Stromal cell of bone marrow (primary cell): ENCODE data around the gene DLG4.
"Not testable (repeated sequence)": the region's sequence is repeated elsewhere in the genome, so short reads cannot be mapped to it uniquely, and the experiment has no call there.

ENCODE experiments used
- DNase-seq: peaks from one replicate; pipeline ENCODE4 v3.0.0-alpha.2; 2012; ENCODE audit warnings: low read depth

The DLG4 gene

DNA sequence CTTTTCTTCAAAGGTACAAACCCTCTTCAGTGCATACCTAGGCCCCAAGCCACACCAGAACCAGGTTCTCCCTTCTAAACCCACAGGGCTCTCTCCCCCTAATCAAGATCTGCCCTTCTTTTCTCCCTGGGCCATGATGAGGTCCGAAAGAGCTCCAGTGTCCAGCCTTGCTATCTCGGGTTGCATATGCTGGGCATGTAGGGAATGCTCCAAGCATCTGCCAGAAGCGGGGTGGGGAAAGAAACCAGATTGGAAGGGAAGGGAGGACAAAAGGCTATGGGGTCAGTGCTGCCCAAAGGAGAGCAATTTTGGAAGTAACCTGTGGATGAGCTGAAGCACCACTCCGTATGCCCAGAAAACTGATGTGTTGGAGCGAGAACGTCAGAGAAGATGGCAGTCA is 29.6 kb upstream of the DLG4 start:
- no peak for DNase-seq

DNA sequence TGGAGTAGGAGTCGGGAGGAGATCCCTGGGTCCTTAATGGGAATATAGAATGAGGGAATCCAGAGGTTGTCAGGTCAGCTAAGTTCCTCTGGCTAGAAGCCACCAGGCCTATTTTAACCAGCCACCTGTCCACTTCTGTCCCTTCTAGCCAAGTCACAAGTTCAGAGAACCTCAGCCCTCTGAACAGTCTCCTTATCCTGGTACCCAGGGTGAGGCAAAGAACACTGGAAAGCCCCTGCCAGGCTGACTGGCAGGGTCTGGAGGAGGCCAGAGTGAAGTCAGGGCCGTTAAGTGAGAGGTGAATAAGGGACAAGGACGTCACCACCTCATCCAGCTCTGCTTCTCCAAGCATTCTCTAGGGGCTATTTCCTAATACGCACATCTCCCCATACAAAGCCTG is 29.2 kb upstream of the DLG4 start:
- DNase-seq: no peak

DNA sequence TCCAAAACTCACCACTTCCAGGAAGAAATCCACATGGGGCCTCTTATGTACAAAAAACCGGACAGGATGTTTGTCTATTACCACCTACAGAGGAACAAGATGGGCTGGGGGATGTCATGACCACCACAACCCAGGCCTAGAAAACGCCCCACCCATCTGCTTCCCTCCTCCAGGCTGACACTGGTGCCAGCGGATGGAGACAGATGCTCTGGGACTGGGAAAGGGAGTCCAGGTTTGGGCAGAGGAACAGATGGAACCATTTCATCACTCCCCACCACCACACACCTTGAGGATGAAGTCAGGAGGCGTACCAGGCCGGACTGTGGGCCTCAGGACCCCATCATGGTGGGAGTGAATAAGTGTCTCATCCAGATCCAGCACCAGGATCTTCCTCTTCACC is 27.1 kb upstream of the DLG4 start:
- no peak for DNase-seq

DNA sequence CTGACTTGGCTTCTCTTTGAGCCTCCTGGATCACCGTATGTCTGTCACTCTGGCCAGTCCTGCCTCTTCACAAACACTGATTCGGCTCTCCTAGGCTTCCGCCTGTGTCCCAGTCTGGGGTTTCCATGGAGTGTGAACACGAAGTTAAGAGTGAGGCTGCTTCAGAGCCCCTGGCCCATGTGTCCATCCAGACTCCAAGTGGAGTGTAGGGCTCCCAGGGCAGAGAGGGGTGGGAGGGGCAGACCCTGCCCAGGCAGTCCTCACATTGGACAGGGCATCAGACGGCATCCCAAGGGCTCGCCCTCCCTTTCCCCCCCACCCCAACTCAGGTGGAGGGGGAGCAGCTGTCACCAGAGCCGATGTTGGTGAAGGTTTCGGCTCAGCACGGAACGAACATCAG is 24.2 kb upstream of the DLG4 start:
- not testable (repeated sequence) for DNase-seq

DNA sequence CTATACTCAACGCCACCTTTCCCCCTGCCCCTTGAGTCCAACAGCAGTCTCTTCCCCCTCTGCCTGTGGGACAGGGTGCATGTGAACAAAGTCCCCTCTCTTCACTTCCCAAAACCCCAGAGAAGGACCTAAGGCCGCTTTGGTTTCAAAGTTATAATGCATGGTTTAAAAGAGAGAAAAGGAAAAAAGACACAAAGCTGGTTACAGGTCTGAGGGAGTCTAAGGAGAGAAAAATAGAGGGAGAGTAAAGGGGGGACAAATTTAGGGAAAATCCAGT is 23.8 kb upstream of the DLG4 start:
- DNase-seq: no peak

DNA sequence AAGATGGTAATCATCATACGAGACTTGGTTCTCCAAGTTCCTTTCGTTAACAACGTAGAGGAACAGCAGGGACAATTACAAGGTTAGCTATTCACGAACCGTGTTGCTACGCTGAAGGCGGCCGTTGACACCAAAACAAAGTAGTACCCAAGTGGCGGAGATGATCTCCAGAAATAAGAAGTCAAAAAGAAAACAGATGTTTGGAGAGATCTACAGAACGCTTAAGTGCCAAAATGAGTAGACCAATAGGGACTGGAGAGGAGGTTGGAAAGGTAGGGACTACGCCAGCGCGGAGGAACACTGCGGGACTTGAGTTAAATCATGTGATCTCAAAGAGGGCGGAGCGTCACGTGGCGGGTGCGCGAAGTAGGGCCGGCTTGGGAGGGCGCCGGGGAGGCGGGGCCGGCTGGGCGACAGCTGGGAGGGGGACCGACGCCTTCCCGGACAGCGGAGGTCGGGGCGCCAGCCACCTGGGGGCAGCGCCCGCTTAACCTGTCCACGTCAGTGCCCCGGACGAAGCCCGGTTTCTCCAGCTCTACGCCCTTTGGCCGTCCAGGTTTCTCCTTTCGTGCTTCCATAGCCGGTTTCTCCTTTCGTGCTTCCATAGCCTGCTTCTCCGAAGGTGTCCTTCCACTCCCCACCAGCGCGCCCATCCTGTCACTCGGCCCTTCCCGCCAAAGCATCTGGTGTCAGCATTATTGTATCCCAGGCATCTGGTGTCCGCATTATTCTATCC is 23.2 kb upstream of the DLG4 start:
- DNase-seq: peak; percentile 90

DNA sequence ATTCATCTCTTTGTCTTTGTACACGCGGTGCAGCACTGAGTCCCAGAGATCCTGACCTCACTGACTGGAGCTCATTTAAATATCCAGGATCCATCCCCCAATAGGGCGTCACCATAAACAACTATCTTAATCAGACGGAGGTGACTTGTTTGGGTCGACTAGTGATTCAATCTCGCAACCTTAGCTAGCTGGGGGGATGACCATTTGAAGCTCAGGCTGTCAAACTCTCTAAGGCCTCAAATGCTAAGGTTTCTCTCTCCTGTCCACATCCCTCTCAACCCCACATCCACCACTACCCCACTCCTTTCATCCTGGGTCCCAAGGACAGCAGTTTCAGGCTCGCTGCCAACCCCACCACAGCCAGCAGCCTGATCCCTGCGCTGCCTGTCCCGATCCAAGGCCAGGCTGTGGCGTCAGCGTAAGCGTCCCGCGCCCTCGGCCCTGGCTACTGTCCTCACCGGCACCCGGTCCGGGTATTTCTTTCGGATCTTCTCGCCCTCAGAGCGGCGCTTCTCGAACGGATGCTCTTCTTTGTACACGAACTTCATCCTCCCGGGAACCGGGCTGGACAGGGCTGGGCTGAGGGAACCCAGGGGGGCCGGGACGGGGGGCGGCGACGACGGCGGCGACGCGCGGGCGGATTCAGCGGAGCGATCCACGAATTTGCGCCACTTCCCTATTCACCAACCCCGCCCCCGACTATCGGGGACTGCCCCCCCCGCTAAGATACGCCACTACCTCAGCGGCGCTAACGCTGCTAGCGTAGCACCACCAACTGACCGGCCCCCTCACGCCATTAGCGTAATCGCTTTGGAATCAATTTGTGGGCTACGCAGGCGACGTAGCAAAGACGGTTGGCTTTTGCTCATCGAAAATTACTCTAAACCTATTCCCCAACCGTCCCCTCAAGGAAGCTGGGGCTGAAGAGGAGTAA is 22.4 kb upstream of the DLG4 start, which contains the start of gene GABARAP:
GABARAP (minus strand) TSS at position 667 of the 934 bp plus-strand sequence; CDS start at position 548, 119 bp downstream.
- DNase-seq: peak; percentile 83

DNA sequence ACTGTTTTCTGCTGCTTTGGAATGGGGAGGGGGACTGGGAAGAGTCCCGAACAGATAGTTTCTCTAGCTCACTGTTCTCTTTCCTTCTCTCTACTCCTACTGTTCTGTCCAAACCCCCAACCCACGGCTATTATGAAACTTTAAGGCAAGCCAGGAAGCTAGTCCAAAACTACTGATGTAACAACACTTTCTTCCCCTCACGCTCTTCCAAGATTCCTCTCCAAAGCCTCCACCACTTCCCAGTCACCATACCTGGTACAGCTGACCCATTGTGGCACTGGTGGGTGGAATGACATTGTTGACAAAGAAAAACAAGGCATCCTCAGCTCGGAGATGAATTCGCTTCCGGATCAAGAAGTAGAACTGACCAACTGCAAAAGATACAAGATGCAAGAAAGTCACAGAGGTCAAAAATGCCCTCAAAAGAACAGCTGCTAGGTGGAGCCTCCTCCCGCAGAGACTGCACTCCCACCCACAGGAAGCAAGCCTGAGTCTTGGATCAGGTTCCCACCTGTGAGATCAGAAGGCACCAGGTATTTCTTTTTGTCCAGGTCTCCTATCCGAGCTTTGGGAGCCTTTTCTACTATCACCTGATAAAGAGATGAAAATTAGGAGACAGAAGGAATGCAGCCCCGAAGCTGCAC is 21.6 kb upstream of the DLG4 start:
- no peak for DNase-seq

DNA sequence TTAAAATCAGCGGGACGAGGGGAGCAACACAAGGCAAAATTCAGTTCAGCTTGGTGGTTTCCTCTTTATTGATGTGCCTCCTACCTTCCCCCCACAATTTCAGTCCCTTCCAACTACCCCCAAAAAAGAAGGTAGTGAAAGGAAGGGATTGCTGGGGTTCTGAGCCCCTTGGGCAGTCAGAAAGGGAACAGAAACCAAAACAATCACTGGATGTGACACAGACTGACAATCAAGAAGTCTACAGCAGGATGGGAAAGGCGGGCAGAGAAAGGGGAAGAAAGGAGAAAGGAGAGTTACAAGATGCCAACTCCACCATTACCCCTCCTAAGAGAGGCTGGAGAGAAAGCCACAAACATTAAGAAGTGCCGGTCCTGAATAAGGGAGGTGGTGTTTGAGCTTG is 20.7 kb upstream of the DLG4 start:
- DNase-seq: no peak

DNA sequence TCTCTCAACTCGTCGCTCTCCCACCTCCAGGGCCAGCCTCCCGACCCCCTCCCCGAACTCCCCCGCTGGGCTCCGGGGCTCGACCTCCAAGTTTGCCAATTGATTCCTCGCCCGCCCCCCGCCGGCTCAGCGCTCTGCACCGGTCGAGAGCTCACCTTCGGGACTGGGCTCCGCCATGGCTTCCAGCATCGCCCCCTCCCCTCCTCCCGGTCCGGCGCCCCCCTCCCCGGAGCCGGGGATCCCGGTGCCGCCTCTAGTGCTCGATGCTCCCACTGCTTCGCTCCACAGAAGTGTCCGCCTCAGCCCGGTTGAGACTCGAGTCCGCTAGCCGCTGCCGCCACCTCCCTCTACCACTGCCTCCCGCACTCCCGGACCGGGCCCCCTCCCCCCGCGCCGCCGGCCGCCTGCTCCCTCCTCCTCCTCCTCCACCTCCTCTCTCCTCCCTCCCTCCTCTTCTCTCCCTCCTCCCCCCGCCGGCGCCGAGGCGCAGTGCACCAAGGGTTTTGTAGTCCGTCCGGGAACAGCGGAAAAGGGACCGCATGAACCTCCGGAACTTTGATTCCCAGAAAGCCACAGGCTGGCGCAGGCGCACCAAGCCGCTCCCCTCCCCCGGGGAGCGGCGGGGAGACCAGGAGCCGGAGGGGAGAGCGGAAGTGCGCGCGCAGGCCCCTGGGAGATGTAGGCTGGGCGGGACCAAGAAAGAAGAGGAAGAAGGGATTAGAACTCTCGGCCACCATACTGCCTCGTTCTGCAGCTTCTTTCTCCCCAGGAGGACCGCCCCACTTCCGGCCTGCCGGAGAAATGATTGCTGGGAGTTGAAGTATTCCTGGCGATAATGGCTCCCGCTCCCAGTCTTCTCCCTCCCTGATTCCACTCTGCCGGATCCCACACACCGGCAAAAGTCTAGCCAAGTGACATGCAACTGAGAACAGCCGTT is 19.7 kb upstream of the DLG4 start, which contains the start of gene PHF23:
PHF23 (minus strand) TSS at position 367 of the 937 bp plus-strand sequence; CDS start at position 189, 178 bp downstream.
- peak; percentile 99 for DNase-seq

DNA sequence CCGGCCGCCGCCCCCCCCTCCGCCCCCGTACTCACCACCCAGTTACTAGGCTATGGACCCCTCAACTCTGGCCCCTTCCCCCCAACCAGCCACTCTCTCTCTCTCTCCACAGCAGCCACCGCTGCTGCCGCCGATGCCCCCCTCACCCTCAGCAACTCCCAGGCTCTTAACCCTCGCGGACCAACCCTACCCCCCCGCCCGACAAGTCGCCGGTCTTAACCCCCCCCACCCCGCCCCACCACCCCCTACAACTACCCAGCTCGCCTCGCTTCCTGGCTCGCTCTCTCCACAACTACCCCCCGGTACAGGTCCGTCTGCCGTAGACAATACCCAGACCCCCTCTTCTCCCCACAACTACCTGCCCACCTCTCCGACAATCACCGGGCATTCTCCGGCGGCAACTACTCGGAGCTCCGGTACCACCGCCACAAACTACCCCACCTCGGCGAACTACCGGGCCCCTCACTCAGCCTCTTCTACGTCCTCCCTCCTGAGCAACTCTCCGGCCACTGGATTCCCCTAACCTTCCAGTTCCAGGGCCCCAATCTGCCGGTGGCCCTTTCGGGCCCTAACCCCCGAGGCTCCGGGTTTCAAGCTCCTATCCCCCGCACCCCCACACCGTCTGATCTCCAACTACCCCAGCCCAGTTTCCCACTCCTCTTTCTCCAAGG is 18.9 kb upstream of the DLG4 start:
- DNase-seq: no peak

DNA sequence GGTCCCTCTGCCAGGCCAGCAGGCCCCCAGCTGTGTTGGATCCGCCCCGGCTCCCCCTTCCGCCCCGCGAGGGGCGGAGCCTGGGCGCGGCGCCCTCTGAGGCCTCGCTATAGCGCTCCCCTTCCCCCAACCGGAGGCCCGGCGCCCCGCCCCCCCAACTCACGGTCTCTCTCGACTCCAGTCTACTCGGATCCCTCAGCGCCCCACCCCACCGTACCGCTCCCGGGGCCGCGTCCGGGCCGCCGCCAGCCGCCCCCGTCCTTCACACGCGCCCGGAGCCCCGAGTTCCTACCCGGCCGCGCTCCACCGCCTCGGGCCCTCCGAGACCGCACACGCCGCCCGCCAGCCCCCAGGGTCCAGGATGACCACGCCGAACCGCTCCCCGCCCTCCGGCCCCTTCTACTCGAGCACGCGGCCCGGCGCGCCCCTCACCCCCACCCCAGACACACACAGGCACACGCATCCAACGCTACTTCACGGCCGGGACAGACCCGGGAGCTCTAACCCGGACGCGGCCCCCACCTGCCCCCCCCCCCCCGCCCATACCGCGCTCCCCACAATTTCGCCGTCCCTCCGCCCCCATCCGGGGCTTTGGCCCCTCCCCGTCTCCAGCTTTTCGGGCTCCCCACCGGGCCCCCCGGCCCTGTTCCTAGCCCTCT is 18.3 kb upstream of the DLG4 start:
- DNase-seq: no peak

DNA sequence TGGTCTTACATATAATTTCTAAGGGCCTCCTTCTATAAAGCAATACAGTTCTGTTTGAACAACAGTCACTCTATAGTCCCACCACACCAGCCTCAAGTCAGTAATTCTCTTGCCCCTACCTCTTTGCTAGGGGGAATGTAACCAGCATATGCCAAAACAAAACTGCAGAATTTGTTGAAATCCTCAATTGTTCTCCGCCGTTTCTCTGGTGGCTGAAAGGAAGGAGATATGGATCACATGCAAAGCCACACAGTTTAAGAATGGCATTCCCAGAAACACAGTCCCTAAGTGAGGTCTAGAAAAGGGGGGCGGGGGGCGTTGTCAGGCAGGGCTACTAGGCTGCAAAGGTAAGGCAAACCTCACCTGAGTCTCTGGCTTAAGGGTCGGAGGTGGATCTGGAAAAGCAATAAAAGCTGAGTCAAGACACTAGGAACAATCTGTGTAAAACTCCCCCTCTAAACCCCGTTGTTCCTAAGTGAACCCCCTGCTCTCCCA is 17.7 kb upstream of the DLG4 start:
- DNase-seq: no peak

DNA sequence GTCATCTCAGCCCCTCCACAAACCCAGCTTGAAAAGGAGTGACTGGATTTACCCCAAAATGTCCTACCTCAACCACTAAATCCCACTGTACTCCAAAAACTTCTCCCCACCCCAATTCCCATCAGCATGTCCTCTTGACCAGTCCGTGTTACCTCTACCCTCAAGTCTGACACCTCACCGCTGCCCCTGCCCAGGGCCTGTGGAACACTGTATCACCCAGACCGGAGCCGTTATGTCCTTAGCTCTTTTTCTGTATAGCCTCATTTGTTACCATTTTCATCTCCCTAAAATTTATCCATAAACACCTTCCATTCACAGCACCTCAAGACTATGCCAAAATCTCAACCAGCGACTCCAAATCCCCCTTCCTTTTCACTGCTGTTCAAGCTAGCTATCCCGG is 17.2 kb upstream of the DLG4 start:
- no peak for DNase-seq

DNA sequence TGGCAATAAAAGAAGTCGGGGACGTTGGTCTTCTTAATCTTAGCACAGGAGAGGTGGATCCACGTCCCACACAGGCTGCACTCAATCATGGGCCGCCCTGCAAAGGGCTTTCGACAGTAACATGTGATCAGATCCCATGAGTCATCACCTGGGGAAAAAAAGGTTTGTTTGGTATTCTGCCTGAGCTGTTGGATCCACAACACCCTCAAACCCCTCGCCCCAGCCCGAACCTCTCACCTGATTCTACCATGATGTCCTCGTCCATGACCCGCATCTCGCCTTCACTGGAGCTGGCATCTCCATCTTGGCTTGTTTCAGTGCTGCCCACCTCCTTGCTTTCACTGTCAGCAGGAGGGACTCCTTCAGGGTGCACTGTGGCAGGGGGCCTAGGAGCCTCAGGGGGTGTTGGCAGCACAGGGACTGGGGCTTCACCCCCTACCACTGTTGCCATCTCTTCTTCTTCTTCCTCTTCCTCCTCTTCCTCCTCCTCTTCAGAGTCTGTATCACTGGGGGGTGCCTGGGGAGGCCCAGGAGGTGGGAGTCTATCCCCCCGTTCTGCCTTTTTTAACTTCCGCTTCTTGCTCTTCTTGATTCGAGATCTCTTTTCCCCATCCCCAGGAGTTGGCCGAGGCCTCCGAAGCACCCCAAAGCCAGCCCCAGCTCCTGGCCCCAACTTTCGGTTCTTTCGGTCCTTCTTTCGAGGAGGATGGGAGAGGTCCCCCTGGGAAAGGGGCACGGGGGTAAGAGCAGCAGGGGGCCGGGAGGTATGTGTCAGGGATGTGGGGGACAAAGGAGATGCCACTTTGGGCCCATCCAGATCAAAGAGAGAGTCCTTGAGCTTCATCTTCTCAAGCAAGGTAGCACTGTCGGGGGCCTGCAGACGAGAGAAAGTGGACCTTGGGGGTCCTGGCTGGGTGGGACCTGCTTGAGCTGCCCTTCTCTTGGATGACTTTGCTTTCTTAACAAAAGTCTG is 16.3 kb upstream of the DLG4 start:
- DNase-seq: no peak

DNA sequence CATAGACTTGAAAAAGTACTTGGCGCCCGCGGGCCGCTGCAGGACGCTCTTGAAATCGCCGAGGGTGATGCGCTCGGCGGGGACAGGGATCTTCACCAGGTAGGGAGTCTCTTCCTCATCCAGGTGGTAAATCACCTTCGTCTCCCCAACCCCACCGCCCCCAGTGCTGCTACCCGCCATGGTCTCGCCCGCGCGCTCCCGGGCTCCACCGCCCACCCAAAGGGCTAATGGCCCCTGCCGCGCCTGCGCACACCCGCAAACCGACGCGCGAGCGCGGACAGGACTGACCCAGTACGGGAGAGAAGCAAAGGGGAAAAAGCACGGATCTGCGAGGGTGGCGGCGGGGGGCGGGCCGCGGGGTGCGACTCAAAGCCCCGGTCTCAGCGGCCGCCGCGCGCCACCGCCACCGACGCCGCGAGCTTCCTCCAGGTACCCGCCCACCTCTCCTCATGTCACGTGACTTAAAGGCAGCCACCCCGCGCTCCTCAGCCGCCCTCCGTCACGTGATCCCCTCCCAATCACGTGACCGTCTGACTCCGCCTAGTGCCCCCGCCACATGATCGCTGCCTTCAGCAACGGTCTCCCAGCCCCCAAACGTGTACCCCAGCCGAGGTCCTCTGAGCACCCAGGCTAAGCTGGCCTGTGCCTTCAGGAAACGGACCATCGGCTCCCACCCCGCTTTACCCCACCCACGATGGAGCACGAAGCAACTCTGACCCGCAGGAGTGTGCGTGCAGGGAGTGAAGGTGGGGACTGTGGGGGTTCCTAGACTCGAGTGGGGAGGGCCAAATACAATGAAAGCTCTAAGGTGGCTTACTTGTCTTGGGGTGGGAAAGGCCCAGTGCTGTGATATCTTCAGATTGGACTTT is 14.7 kb upstream of the DLG4 start, which contains the start of gene DVL2:
DVL2 (minus strand) TSS at position 435 of the 869 bp plus-strand sequence; CDS start at position 180, 255 bp downstream.
- DNase-seq: peak; percentile 85

DNA sequence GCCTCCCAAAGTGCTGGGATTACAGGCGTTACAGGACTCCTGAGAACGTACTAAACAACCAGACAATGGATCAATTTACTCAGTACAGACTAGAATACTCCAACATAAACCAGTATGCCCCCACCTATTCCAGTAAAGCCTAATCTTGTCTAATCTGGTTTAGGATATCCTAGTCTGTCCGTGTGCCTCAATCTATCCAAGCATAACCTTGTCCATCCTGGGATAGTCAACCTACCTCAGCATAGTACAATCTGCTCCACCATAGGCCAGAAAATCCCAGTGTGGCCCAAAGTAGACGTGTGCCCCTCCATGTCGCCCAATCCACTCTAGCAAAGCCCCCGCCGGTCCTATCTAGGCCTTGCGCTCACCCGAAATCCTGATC is 14.1 kb upstream of the DLG4 start:
- no peak for DNase-seq

DNA sequence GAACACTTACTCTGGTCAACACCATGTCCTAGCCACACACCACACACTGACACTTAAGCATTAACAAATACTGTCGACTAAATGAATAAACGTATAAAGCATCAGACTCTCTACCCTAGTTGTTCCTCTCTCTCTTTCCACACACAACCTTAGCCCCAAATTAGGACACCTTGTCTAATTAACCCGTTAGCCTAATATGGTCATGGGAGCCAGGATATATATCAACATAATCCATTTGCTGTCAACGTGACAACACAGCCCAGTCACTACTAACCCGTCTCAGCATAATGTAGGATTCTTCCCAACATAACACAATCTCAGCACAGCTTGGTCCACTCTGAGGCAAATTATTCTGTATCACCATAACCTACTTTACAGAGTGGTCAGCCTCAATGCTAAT is 12.5 kb upstream of the DLG4 start:
- no peak for DNase-seq
